Bronchial epithelial cell (primary cell): Measurements from ENCODE around the gene CTBP1. TPM values are rescaled to one million over a fixed set of nuclear protein-coding genes. Genes with fewer than 3 reads are reported as not detected.

Experiments
- DNase-seq: peaks from one replicate; pipeline ENCODE4 v3.0.0-alpha.2; 2010; ENCODE audit warnings: low read depth
- FAIRE-seq: peaks from 2 replicates; lab custom pipeline; 2011; peaks lifted over from hg19 to GRCh38; lab: Jason Lieb, UNC
- H3K27me3 ChIP-seq: 2 replicates; pipeline ENCODE4 v1.5.1; 2011; ENCODE audit warnings: low read length; ENCODE audit not compliant: control insufficient read depth, insufficient read depth
- H3K36me3 ChIP-seq: 2 replicates; pipeline ENCODE4 v1.5.1; 2011; ENCODE audit warnings: low read length; ENCODE audit not compliant: control insufficient read depth, insufficient read depth
- H3K4me3 ChIP-seq: 2 replicates; pipeline ENCODE4 v1.5.1; 2011; ENCODE audit warnings: mild to moderate bottlenecking, low read depth, low read length, control low read depth
- total RNA-seq: library from RNA; depleted of rRNA; stranded (reverse); fragments of >200 nt; gene quantifications from 2 replicates; pipeline ENCODE4 v1.2.1, GENCODE V29; 2014
- TF ChIP-seq, protein P1 (sequence below): IDR thresholded peaks from 2 replicates; pipeline ENCODE4 v1.5.1; 2011; ENCODE audit warnings: mild to moderate bottlenecking, moderate library complexity, low read length, control low read depth, inconsistent platforms; ENCODE audit not compliant: insufficient read depth, severe bottlenecking

The CTBP1 gene
- total RNA-seq, 1 donor from 2014 or later = 173 TPM

- TF ChIP-seq, protein P1, sequence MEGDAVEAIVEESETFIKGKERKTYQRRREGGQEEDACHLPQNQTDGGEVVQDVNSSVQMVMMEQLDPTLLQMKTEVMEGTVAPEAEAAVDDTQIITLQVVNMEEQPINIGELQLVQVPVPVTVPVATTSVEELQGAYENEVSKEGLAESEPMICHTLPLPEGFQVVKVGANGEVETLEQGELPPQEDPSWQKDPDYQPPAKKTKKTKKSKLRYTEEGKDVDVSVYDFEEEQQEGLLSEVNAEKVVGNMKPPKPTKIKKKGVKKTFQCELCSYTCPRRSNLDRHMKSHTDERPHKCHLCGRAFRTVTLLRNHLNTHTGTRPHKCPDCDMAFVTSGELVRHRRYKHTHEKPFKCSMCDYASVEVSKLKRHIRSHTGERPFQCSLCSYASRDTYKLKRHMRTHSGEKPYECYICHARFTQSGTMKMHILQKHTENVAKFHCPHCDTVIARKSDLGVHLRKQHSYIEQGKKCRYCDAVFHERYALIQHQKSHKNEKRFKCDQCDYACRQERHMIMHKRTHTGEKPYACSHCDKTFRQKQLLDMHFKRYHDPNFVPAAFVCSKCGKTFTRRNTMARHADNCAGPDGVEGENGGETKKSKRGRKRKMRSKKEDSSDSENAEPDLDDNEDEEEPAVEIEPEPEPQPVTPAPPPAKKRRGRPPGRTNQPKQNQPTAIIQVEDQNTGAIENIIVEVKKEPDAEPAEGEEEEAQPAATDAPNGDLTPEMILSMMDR = no peak
- DNase-seq (no peak), FAIRE-seq (no peak)
- Histone ChIP-seq H3K36me3 (no peaks in the 10 kb centered on the region), H3K27me3 (no peaks in the 10 kb centered on the region), H3K4me3 (no peak overlapping the region)
Measured at GRCh38 chr4:1194010-1194900, 54.7 kb downstream of the CTBP1 start.

DNA sequence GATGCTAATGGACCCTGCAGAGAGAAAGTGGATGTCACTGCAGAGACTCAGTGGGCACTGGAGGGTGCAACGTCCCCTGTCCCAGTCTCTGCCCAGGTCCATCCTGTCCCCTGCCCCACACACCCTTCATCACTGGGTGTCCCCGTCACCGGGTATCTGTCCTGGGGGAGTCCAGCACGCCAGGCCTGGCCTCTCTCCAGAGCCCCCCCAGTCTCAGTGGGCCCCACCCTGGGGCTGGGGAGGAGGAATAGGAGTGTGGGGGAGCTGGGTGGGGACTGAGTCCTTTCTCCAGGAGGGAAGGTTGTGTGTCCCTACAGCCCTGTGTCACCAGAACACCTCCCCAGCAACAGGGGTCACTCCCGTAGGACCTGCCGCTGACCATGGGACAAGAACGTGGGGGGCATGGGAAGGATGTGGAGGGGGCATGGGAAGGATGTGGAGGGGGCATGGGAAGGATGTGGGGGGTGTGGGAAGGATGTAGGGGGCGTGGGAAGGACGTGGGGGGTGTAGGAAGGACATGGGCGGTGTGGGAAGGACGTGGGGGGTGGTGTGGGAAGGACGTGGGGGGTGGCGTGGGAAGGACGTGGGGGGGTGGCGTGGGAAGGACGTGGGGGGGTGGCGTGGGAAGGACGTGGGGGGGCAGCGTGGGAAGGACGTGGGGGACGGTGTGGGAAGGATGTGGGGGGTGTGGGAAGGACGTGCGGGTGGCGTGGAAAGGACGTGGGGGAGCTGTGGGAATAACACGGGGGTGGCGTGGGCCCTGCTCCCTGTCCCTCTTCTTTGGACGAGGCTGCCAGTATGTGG, 55.5 kb downstream of the CTBP1 start:
- DNase-seq (no peak), FAIRE-seq (no peak)
- H3K27me3 ChIP-seq = peaks cover 3% of the 10 kb centered on the region
- no peak overlapping the region for H3K4me3 ChIP-seq
- H3K36me3 ChIP-seq = no peaks in the 10 kb centered on the region
- TF ChIP-seq, protein P1 = no peak

GRCh38 chr4:1192493-1193205, 56.3 kb downstream of the CTBP1 start:
- H3K36me3 ChIP-seq = no peaks in the 10 kb centered on the region
- peak; percentile 55 for FAIRE-seq
- no peak overlapping the region for H3K4me3 ChIP-seq
- no peak for DNase-seq
- H3K27me3 ChIP-seq = peaks cover 4% of the 10 kb centered on the region
- TF ChIP-seq, protein P1 = no peak

DNA sequence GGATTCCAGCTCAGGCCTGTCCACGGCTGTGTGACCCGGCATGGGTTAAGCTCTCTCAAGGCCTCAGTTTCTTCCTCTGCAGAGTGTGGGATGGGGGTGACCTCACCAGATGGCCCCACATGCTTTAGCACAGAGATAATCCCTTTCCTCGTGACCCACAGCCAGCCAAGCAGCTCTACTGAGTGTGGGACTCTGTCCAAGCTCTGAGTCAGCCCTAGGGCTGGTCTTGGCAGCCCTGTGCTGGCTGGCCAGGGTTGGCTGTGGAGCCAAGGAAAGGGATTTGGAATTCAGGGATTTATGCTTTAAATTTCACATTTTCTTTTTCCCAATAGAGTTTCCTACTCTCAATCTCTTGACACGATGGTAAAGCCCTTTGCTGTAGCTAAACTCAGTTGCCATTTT, 56.8 kb downstream of the CTBP1 start:
- H3K36me3 ChIP-seq = no peaks in the 10 kb centered on the region
- no peak overlapping the region for H3K4me3 ChIP-seq
- DNase-seq = peak; percentile 87
- H3K27me3 ChIP-seq = peaks cover 4% of the 10 kb centered on the region
- TF ChIP-seq, protein P1 = no peak
- FAIRE-seq = peak; percentile 92

GRCh38 chr4:1191621-1192020, 57.3 kb downstream of the CTBP1 start:
- FAIRE-seq = no peak
- DNase-seq = no peak
- TF ChIP-seq, protein P1 = no peak
- peaks cover 4% of the 10 kb centered on the region for H3K27me3 ChIP-seq
- no peak overlapping the region for H3K4me3 ChIP-seq
- no peaks in the 10 kb centered on the region for H3K36me3 ChIP-seq
